Measurements from ENCODE around the gene TAF10.

Gene TAF10

GRCh38 chr11:6640036-6640984, 28.3 kb upstream of the TAF10 start:
- FAIRE-seq, result no peak

DNA sequence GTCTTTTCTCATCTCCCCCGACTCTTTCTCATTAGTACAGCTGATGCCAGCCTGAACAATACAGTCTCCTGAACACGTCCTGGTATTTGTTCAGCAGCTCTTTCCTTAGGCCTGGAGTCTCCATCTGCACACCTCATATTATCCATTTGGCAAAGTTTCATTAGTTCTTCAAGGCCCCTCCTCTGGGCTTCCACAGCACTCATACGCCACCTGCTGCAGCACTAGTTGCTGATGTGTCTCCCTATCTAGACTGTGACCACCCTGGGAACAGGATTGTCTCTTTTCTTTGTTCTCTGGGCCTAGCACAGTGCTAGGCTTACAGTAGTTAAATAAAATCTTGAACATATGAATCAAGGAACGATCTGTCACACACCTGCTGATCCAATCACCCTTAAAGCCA, 26.4 kb upstream of the TAF10 start:
- FAIRE-seq, result no peak

DNA sequence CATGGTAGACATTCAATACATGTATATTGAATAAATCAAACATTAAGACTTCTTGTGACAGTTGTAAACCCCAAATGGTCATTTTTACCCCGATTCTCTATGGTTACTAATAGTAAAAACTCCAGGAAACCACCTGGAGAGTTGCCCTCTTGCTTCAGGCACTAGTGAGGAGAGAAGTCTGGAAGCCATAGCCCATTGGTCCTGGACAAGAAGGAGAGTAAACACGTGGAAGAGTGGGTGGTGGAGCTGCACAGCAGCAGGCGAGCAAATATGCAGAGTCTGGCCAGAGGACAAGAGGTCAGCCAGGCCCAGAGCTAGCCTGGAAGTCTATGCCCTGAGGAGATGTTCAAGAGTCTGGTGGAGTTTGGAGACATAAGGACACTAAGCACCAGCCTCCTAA, 25.9 kb upstream of the TAF10 start:
- FAIRE-seq, result no peak

GRCh38 chr11:6636480-6636879, 24.5 kb upstream of the TAF10 start:
- no peak for FAIRE-seq

- FAIRE-seq, result no peak
Observed at GRCh38 chr11:6635082-6635932, 23.3 kb upstream of the TAF10 start.

DNA sequence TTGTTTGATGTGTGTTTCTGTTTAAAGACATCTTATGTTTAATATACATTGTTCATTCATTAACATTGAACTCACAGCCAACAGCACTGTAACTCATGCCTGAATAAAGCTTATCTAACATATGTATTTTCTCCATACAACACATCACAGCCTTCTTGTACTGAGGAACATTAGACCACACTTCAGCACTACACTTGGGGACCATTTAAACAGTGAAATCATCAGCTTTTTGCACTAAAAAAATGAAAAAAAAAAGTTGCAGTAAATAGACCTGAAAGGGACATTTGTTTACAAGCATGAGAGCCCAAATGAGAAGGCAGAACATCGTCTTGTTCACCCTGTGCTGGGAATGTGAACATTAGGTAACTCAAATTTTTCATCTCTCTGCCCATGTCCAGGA, 22.5 kb upstream of the TAF10 start:
- no peak for FAIRE-seq

GRCh38 chr11:6633422-6634408, 21.7 kb upstream of the TAF10 start:
- no peak for FAIRE-seq

DNA sequence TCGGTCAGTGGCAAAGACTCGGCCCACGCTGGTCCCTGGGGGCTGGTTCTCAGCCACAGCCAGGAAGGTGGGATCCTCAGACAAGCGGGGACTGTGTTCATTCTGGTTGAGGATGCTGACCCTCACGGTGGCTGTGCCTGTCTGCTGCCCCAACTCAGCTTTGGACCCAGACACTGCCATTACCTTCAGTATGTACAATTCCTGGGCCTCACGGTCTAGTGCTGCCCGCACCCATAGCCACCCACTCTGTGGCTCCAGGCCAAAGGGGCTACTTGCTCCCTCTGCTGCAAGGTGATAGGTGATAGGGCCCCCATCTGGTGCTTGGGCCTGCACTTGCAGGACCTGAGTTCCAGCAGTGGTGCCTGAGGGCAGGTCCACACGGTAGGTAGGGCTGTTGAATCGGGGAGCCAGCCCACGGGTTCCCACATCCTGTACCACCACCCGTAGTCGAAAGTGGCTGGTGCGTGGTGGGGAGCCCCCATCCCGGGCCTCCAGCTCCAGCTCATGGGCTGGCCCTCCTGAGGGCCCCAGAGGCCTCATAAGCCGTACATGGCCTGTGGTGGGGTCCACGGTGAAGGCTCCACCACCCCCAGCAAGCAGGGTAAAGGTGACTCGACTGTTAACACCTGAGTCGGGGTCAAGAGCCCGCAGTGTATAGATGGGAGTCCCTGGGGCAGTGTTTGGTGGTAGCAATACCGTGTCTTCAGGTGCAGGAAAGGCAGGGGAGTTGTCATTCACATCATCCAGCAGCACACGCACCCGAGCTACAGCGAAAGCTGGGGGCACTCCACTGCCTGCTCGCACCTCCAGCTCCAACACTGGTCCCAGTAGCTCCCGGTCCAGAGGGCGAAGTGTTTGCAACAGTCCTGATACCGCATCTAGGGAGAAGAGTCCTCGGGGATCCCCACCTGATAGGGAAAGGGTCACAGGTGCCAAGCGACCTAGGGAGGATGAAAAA, 20.4 kb upstream of the TAF10 start:
- no peak for FAIRE-seq

DNA sequence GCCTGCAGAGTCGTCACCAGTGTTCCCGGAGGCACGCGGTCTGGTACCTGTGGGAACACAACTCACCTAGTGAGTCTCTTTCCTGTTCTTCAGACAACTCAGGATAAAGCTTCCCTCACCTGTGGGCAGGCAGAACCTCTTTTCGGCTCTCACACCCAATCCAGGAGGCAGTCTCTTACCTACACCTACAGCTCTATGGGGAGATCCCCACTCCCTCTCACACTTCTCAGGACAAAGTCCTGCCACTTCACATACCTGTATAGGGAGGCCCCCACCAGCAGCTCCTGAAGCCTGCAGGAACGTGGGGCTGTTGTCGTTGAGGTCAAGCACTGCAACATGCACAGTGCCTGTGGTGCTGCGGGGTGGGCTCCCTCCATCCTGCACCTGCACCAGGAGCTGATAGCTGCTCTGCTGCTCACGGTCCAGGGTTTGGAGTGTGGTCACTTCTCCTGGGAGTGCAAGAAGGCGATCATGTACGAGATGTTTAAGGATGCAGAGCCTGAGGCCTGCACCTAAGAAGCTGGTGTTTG, 19.4 kb upstream of the TAF10 start:
- FAIRE-seq, result no peak

DNA sequence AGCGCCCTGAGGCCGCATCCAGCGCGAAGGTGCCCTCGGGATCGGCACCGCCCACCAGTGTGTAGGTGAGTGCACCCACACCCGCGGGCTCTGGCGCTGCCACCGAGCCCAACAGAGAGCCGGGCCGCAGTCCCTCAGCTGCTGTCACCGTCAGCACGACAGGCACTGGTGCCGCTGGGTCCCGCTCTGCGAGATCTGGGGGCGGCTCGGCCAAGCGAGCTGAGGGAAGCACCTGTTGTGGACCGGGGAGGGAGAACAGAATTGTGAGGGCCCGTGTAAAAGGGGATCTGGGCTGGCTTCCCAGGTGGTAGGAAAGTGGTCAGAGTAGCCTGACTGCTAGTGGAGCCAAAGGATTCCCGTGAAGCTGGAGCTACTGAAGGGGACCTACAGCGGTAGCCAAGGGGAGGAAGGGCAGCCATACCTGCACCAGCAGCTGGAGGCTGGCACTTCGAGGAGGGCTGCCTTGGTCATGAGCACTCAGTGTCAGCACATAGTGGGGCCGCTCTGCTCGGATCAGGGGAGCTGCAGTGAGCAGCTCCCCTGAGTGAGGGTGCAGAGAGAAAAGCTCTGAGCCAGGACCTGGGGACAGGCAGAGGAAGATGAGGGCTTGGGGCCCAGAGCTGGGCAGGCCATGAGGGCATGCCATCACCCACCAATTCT, 18.7 kb upstream of the TAF10 start:
- no peak for FAIRE-seq

- no peak for FAIRE-seq
Observed at GRCh38 chr11:6629892-6630631, 18.0 kb upstream of the TAF10 start.

DNA sequence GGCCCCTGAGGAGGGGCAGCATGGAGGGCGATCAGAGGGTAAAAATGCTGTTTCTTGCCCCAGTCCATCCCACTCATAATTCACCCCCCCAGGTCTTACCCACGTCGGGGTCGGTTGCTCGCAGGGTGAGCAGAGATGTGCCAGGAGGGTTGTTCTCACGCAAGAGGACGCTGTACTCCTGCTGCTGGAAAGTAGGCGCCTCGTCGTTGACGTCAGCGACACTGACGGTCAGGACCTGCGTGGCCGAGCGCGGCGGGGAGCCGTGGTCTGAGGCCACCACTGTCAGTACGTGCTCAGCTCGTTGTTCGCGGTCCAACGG, 17.5 kb upstream of the TAF10 start:
- FAIRE-seq, result no peak

GRCh38 chr11:6628526-6628925, 16.5 kb upstream of the TAF10 start:
- no peak for FAIRE-seq

GRCh38 chr11:6627762-6628241, 15.8 kb upstream of the TAF10 start:
- FAIRE-seq, result no peak

- FAIRE-seq, result no peak
Observed at GRCh38 chr11:6626971-6627761, 15.2 kb upstream of the TAF10 start.

DNA sequence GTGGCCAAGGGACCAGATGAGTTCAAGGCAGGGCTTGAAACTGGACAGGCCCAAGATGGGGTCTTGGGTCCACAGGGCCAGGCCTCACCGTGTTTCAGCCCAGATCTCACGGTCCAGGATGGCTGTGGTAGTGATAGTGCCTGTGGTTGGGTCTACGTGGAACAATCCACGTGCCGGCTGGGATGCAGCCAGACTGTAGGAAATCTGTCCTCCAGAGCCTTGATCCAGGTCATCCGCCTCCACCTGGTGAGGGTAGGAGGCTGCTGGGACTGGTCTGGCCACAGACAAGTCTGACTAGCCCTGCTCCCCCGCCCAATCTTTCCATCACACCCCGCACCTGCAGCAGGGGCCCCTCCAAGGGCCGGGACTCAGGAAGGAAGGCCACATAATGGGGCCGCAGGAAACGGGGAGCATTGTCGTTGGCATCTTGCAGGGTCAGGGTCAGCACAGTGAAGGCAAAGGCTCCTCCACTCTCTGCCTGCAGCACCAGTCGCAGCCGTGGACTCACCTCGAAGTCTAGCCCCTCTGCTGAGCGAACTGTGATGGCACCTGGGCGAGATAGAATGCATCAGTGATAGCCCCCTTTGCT, 13.9 kb upstream of the TAF10 start:
- no peak for FAIRE-seq

GRCh38 chr11:6625156-6625831, 13.3 kb upstream of the TAF10 start:
- no peak for FAIRE-seq

Measured in islet of Langerhans (tissue), 1 donor.